ELR (cell line): Measurements from ENCODE around the gene HSFX1.
"Not testable (repeated sequence)": the region's sequence is repeated elsewhere in the genome, so short reads cannot be mapped to it uniquely, and the experiment has no call there.

Experiments
- DNase-seq: peaks from one replicate; pipeline ENCODE4 v3.0.0-alpha.2; 2015; ENCODE audit warnings: low read depth

HSFX1 gene

GRCh38 chrX:149773768-149774167 is at the start of gene HSFX1:
Gene HSFX1 (plus strand): TSS chrX:149774068. CDS start chrX:149774682, 614 bp downstream.
- DNase-seq, result not testable (repeated sequence)

GRCh38 chrX:149727308-149727707 is 46.6 kb upstream of the HSFX1 start:
- DNase-seq, result not testable (repeated sequence)

DNA sequence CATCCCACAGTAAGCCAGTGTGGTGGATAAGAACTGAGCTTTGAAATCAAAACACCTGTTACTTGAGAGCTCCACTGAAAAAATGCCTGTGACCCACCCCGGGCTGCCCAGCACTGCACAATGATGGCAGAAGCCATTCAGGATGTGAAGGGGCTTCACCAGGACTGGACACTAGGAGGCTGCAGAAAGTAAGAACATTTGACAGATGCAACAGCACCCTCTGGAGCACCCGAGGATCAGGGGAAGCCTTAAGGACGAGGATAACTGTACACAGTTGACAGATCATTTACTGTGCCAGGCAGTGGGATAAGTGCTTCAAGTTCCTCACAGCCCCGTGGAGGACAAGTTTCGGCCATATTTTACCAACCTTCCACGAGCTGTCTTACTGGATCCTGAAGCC is 31.6 kb upstream of the HSFX1 start:
- not testable (repeated sequence) for DNase-seq

- not testable (repeated sequence) for DNase-seq
Measured at GRCh38 chrX:149746390-149747007, 27.4 kb upstream of the HSFX1 start.

GRCh38 chrX:149757206-149758067 is 16.4 kb upstream of the HSFX1 start:
- no peak for DNase-seq

GRCh38 chrX:149758068-149758714 is 15.7 kb upstream of the HSFX1 start:
- no peak for DNase-seq

- DNase-seq, result not testable (repeated sequence)
Measured at GRCh38 chrX:149758715-149759078, 15.2 kb upstream of the HSFX1 start.

DNA sequence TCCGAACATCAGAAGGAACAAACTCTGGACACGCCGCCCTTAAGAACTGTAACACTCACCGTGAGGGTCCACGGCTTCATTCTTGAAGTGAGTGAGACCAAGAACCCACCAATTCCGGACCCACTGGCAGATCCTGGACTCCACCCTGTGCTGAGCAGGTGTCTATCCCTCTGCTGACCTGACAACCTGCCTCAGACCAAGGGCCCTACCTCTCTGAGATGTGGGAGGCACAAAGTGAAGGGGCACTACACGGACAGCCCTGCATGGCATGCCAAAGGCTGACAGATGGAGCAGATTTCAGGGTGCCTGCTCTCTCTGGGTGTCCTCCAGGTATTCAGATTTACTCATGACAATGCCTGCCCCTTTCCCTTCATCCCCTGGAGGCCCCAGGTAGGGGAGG is 14.0 kb upstream of the HSFX1 start:
- no peak for DNase-seq

DNA sequence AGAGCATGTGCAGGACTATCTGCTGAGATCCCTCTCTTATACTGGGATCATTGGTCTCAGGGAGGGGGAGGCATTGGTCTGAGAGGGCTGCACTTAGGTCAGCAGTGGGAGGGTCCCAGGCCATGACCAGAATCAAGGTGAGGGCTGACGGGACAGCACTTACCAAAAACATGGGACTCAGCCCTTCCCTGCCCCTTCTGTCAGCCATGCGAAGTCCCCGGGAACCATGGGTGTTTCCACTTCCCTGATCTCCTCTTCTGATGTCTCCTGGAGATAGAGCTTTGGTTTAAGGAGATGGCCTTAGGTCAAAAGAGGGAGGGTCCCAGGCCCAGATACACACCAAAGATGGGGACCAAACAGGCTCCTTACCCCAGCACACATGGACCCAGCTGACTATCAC is 12.9 kb upstream of the HSFX1 start:
- no peak for DNase-seq

GRCh38 chrX:149761858-149762674 is 11.8 kb upstream of the HSFX1 start:
- DNase-seq, result not testable (repeated sequence)

GRCh38 chrX:149762696-149763614 is 10.9 kb upstream of the HSFX1 start:
- no peak for DNase-seq

DNA sequence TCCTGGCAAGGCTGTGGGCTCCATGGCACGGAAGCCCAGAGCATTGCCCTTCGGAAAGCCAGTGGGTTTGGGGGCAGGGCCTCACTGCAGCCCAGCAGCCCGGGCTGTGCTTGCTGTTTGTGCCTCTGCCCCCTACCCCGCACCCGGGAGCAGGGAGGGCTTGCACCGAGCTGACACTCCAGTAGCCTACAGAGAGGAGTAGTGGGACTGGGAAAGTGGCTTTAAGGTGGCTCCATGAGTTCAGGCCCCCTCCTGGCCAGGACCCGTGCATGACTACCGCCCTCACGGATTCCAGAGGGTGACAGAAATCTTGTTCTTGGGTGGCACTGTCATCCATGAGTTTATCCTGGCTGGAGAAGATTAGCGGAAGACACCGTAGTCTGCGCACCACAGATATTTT is 3.5 kb upstream of the HSFX1 start:
- not testable (repeated sequence) for DNase-seq

DNA sequence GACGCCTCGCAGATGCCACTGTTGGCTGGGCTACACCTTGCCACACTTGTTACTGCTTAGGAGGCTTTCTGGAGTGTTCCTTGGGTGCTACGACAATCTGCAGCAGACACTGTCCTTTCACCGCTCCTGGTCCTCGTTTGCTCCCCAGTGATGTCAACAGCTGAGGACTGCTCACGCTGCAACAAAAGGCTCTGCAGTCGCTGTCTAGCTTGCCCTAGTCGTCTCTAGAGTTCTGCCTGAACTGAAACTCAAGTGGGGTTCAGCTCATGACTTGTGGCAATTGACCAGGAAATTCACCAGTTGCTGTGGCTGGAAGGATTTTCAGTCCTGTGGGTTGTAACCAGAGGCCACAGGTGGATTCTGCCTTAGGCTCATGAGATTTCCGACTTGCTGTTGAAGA is 842 bp upstream of the HSFX1 start:
- not testable (repeated sequence) for DNase-seq

- DNase-seq, result not testable (repeated sequence)
Measured at GRCh38 chrX:149777999-149778398, 4.1 kb downstream of the HSFX1 start.

DNA sequence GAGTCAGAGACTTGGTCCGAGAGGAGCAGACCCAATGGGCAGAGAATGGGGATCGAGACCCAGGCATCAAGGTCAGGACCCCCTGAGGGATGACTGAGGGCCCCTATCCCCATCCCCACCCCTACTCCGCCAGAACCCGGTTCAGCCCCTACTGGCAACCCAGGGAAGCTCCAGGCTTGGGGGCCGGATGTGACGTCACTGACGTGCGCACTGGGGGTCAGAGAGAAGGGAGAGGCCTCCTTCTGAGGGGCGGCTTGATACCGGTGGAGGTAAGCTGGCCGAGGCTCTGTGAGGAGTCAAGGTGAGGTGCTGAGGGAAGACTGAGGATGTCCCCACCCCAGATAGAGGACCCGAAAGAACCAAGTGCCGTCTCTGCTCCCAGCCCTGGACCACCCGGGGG is 7.9 kb downstream of the HSFX1 start, which contains the start of gene MAGEA9:
Gene MAGEA9, plus strand, starts transcription at position 204 of the 400 bp plus-strand sequence. CDS start 4,281 bp downstream, outside the sequence.
- DNase-seq, result not testable (repeated sequence)

- not testable (repeated sequence) for DNase-seq
Measured at GRCh38 chrX:149795531-149795930, 21.7 kb downstream of the HSFX1 start.

- DNase-seq, result no peak
Measured at GRCh38 chrX:149799095-149799714, 25.3 kb downstream of the HSFX1 start.

DNA sequence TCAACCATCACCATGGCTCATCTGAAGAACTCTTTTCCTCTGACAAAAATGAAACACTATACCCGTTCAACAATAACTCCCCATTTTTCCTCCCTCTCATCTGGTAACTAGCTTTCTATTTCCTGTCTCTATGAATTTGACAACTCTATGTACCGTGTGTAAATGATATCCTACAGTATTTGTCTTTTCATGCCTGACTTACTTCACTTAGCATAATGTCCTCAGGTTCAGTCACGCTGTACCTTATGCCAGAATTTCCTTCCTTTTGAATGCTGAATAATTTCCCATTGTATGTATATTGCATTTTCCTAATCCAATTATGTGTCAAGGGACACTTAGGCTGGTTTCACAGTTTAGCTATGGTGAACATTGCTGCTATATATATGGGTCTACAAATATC is 26.1 kb downstream of the HSFX1 start:
- no peak for DNase-seq

- DNase-seq, result no peak
Measured at GRCh38 chrX:149803458-149804062, 29.7 kb downstream of the HSFX1 start.

GRCh38 chrX:149804102-149804501 is 30.2 kb downstream of the HSFX1 start:
- no peak for DNase-seq
